ENCODE results near the gene MRPL19.
A peak's percentile ranks its signal among the peaks of the same experiment; 100 is the strongest.

The MRPL19 gene

DNA sequence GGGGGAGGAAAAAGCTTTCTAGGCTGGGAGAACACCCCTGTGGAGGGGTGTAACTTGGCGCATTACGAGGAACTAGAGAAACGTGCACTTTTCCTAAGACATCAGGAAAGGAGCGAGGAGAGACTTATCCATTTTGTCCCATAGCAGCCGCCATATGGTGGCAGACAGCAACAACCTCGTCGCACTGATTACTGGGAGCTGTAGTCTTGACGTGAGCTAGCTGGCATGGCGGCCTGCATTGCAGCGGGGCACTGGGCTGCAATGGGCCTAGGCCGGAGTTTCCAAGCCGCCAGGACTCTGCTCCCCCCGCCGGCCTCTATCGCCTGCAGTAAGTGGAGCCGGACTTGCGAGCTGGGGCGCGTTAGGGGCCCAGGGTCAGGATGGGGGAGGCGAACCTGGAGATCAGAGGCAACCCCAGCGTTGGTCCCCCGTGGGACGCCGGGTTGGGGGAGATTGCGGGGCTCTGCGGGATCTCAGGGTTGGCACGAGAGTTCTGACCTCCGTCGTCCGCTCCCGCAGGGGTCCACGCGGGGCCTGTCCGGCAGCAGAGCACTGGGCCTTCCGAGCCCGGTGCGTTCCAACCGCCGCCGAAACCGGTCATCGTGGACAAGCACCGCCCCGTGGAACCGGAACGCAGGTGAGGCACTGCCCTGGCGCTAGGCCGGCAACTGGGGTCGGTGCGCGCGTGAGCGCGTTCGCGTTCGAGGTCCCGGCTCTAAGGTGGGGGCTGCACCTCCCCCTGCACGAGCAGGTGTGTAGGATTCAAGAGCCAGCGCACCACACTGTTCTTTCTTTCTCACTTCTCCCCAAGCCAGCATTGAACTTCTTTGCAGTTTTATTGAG is at the start of gene MRPL19:
MRPL19 (plus strand) TSS at position 201 of the 843 bp plus-strand sequence; CDS start at position 226, 25 bp downstream.
- peak; percentile 91 for DNase-seq (ENCODE audit: low spot score)

DNA sequence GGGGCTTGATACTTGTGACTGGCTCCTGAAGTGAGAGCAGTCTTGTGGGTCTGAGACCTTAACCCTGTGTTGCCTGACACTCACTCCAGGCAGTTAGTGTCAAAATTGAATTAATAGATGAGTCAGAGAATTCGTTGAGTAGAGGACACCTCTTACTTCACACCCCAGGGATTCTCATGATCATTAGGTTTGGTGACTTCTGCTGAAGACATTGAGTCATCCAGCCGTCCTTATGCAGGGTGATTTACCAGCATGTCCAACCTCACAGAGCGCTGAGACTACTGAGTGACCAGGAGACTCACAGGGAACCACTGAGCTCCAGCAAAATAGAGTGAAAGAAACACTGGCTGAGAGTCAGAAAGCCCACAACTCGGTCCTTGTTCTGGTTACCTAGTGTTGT is 49.8 kb upstream of the MRPL19 start:
- DNase-seq (ENCODE audit: low spot score), result no peak

DNA sequence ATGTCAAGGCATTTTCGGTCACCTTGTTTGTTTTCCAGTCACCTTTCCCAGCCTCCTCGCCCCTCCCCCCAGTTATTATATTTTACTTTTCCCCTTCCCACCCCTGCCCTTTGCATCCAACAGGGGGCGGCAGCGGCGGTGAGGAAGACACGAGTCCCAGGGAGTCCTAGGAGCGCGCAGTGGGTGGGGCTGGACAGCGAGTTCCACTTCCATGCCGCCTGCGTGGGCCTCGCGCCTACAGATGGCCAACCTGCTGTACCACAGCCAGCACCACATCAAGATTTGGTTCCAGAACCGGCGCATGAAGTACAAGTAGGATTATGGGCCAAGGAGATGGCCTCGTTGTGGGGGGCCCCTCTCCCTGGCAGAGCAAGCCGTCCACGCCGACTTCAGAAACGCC is 48.6 kb upstream of the MRPL19 start:
- no peak for DNase-seq (ENCODE audit: low spot score)

DNA sequence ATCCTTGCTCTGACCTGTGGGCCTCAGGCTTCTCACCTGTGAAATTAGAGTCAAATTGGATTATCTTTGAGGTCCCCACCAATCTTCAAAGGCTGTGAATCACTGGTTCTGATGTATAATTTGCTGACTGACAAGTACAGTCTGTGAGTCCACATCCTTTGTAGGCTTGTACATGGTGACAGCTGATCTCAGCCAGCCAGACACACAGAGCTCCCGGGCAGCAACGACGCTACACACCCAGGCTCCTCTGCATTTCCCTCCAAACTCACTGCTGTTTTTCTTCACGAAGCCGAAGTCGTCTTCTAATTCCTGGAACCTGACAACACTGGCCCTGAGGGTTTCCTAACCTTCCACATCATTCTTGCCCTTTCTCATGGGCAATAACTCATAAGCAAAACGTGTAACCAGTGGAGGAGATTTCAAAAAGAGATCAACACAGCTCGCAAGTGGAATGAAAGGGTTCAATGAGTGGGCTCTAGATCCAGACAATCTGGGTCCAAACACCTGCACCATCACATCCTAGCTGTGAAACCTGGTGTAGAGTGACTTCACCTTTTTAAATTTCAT is 47.9 kb upstream of the MRPL19 start:
- no peak for DNase-seq (ENCODE audit: low spot score)

DNA sequence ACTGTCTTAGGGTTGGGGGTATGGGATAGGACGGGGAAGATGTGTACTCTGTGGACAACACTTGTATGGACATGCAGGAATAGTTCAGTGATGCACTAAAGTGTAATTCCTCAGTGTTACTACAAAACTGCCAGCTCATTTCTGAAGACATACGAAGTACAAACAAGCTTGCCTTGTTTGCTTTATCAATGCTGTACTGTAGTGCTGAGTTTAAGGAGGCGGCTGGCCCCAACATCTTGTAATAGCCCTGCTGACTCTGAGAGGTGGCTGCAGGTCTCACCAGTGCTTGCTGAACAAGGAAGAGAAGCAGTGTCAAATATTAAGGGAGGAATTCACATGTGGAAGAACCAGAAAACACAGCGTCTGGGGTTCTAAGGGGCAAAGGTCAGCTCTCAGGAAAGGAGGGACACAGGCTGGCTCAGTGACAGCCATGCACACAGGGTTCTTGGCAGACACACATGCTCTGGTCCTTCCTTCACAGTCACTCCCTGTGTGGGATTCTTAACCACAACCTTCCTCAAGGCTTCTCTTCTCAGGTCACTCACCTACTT is 46.0 kb upstream of the MRPL19 start:
- DNase-seq (ENCODE audit: low spot score), result no peak

DNA sequence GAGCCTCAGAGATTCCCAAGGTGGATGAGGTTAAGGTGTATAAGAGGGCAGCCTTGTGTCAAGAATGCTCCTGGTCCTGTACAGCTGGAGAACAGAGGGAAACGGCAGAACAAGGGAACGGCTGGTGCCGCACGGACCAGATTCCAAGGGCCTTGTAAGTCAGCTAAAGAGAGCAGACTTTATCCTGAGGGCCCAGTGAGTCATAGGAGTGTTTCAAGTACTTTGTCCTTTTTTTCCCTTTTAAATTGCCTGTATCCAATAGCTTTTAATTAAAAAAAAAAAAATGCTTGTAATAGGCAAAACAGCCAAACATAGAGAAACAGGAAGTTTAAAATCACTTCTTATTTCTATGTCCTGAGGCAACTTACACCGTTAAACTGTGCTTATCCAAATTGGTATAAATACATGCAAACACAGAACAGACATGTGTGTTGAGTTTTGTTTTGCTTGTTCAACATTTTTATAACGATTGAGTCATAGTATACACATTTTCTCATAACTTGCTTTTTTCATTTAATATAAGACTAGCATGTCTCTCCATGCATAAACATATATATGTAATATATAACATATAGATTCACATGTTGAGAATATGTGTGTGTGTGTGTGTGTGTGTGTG is 43.8 kb upstream of the MRPL19 start:
- peak; percentile 71 for DNase-seq (ENCODE audit: low spot score)

GRCh38 chr2:75603477-75603876 is 43.1 kb upstream of the MRPL19 start:
- DNase-seq (ENCODE audit: low spot score), result no peak

- no peak for DNase-seq (ENCODE audit: low spot score)
These were observed 42.1 kb upstream of the MRPL19 start for GRCh38 chr2:75604484-75604883.

- peak; percentile 84 for DNase-seq (ENCODE audit: low spot score)
These were observed 40.6 kb upstream of the MRPL19 start for GRCh38 chr2:75605770-75606529.

GRCh38 chr2:75606761-75607399 is 39.7 kb upstream of the MRPL19 start:
- no peak for DNase-seq (ENCODE audit: low spot score)

GRCh38 chr2:75607400-75607798 is 39.2 kb upstream of the MRPL19 start:
- no peak for DNase-seq (ENCODE audit: low spot score)

- DNase-seq (ENCODE audit: low spot score), result no peak
These were observed 38.4 kb upstream of the MRPL19 start for GRCh38 chr2:75607988-75608683.

- DNase-seq (ENCODE audit: low spot score), result peak; percentile 56
These were observed 37.8 kb upstream of the MRPL19 start for GRCh38 chr2:75608684-75609333.

- no peak for DNase-seq (ENCODE audit: low spot score)
These were observed 37.3 kb upstream of the MRPL19 start for GRCh38 chr2:75609334-75609689.

DNA sequence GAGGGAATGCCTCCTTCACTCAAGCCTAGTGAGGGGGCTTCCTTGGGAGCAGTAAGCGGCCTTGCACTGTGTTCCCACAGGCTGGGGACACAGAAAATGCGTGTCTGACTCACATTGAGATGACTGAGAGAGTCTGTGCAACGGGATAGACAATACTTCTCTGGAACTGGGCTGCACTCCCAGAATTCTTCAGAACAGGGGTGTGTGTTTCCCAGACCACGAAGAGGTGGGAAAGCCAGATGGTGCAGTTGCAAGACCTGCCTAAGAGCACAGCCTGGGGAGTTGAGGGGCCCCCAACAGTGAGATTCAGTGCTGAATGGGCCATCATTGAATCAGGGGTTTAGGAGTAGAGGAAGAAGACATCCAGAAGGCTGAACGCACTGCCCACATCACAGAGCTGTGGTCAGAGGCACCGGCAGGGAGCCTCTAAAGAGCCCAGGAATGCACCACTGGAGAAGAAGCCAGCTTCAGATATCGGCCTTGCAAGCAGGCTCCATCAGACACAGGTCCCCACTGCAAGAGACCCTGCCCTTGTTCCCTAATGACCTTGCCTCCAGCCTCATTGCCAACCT is 36.6 kb upstream of the MRPL19 start:
- DNase-seq (ENCODE audit: low spot score), result no peak

- no peak for DNase-seq (ENCODE audit: low spot score)
These were observed 35.9 kb upstream of the MRPL19 start for GRCh38 chr2:75610671-75611070.

GRCh38 chr2:75612108-75612861 is 34.3 kb upstream of the MRPL19 start:
- DNase-seq (ENCODE audit: low spot score), result no peak

DNA sequence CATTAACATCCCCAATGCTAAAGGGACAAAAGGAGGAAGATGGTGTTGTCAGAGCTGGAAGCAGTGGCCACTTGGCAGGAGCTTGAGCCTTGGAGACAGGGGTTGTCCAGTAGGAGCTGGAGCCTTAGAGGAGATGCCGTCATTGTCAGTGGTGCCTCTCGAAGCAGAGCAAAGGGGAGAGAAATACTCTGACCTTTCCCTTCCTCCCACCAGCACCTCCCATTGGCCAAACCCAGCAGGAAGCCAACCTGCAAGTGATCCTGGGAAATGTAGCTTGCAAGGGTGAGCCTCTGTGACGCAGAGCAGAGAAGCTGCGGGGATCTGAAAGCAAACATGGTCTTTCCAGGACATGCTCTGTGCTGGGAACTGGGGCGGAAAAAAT is 33.7 kb upstream of the MRPL19 start:
- no peak for DNase-seq (ENCODE audit: low spot score)

GRCh38 chr2:75614162-75614651 is 32.4 kb upstream of the MRPL19 start:
- DNase-seq (ENCODE audit: low spot score), result no peak
